GM12891 (cell line): ENCODE data around the gene SETBP1.

Source experiments
- POLR2A ChIP-seq: IDR thresholded peaks from 2 replicates; pipeline ENCODE4 v1.6.1; 2011; ENCODE audit warnings: low read depth, low read length, control low read depth
- POLR2AphosphoS5 ChIP-seq: IDR thresholded peaks from 2 replicates; pipeline ENCODE4 v1.6.1; 2011; ENCODE audit warnings: low read depth, low read length, control low read depth
- POU2F2 ChIP-seq: IDR thresholded peaks from 2 replicates; pipeline ENCODE4 v1.6.1; 2011; ENCODE audit warnings: low read depth, mild to moderate bottlenecking, control low read depth, low read length, moderate library complexity
- SPI1 ChIP-seq: IDR thresholded peaks from 2 replicates; pipeline ENCODE4 v1.6.1; 2011; ENCODE audit warnings: low read depth, low read length, control low read depth
- TAF1 ChIP-seq: IDR thresholded peaks from 2 replicates; pipeline ENCODE4 v1.6.1; 2011; ENCODE audit warnings: low read depth, low read length, control low read depth

- TF ChIP-seq POU2F2 (no peak), POLR2A (no peak), TAF1 (no peak), SPI1 (no peak), POLR2AphosphoS5 (no peak)
Observed at GRCh38 chr18:44987371-44987770, 306.7 kb downstream of the SETBP1 start.
